HepG2 (cell line): Measurements from ENCODE around the gene SYCP2. TPM values are rescaled to one million over a fixed set of nuclear protein-coding genes. Genes with fewer than 3 reads are reported as not detected.

Experiments used
- ATAC-seq: fragments of 200-7000 bp; cut with Tn5 transposase; 3 replicates; pipeline ENCODE4 v1.9.1; 2020; ENCODE audit warnings: mild to moderate bottlenecking, moderate library complexity
- BruUV-seq: library from RNA; stranded (reverse); fragments of 400-500 nt; replicated peaks from 2 replicates; lab custom pipeline; 2021; lab: Mats Ljungman, UMichigan
- CTCF ChIA-PET: fragments of 300-600 bp; formaldehyde crosslinking; extraction: SDS; loops from one replicate; lab custom pipeline; 2021; ENCODE audit warnings: low total read pairs, inconsistent platforms, low intra/inter-chr PET ratio; lab: Yijun Ruan, JAX
- POLR2A ChIA-PET: fragments of 350-600 bp; sonication (Branson Sonifier 250); formaldehyde crosslinking; loops from one replicate; lab custom pipeline; 2020; ENCODE audit warnings: antibody characterized with exemption, inconsistent platforms; lab: Yijun Ruan, JAX
- DNase-seq: peaks from one replicate; pipeline ENCODE4 v3.0.0-alpha.2; 2015; ENCODE audit warnings: low spot score
- FAIRE-seq: peaks from 3 replicates; lab custom pipeline; 2011; peaks lifted over from hg19 to GRCh38; lab: Jason Lieb, UNC
- H2AFZ ChIP-seq: one replicate; pipeline ENCODE4 v1.6.1; 2011; ENCODE audit warnings: low read length, inconsistent platforms
- H3K27ac ChIP-seq: fragments of 300-600 bp; 3 replicates; pipeline ENCODE4 v1.8.0; 2011; ENCODE audit warnings: mixed run types, mild to moderate bottlenecking, mixed read lengths, low read length, inconsistent platforms; ENCODE audit not compliant: insufficient read depth; ENCODE audit errors: extremely low read length
- H3K27me3 ChIP-seq, 2 experiments: fragments of 200-600 bp in 1 of 2; 2 replicates in 1 of 2; 3 replicates in 1 of 2; pipeline versions ENCODE4 v1.6.0 to v1.8.0; 2011; ENCODE audit warnings: low read length in 2 of 2, mild to moderate bottlenecking in 2 of 2, moderate library complexity in 2 of 2, inconsistent platforms in 1 of 2; ENCODE audit not compliant: insufficient read depth in 2 of 2, control insufficient read depth in 1 of 2
- H3K36me3 ChIP-seq, 2 experiments: fragments of 200-600 bp in 1 of 2; replicated peaks in 1 of 2; 2 replicates in 1 of 2; 3 replicates in 1 of 2; pipeline versions ENCODE4 v1.5.1 to v1.8.0; 2011; ENCODE audit warnings: low read length in 2 of 2, inconsistent platforms in 1 of 2; ENCODE audit not compliant: insufficient read depth in 2 of 2, control insufficient read depth in 1 of 2
- H3K4me1 ChIP-seq: 2 replicates; pipeline ENCODE4 v1.5.1; 2012; ENCODE audit warnings: low read length, inconsistent platforms; ENCODE audit not compliant: insufficient read depth
- H3K4me2 ChIP-seq: 2 replicates; pipeline ENCODE4 v1.6.0; 2011; ENCODE audit warnings: low read depth, low read length, inconsistent platforms
- H3K4me3 ChIP-seq, 3 experiments: fragments of 200-600 bp in 1 of 3; sonication (generic), shearing (Covaris generic) in 1 of 3; replicated peaks in 1 of 3; 2 replicates each; pipeline ENCODE4 v1.5.1; 2011 to 2016; ENCODE audit warnings: low read length in 3 of 3, inconsistent platforms in 2 of 3, low read depth in 2 of 3, mild to moderate bottlenecking in 2 of 3, control low read depth in 1 of 3, mixed read lengths in 1 of 3; ENCODE audit not compliant: insufficient read depth in 1 of 3
- H3K79me2 ChIP-seq: one replicate; pipeline ENCODE4 v1.6.1; 2011; ENCODE audit warnings: low read length, inconsistent platforms; ENCODE audit not compliant: insufficient read depth
- H3K9ac ChIP-seq: 2 replicates; pipeline ENCODE4 v1.6.0; 2011; ENCODE audit warnings: mild to moderate bottlenecking, low read depth, low read length, inconsistent platforms; ENCODE audit not compliant: insufficient read depth
- H3K9me3 ChIP-seq: 2 replicates; pipeline ENCODE4 v1.5.1; 2012; ENCODE audit warnings: mild to moderate bottlenecking, low read length
- H4K20me1 ChIP-seq: 2 replicates; pipeline ENCODE4 v1.6.0; 2011; ENCODE audit warnings: inconsistent platforms, mild to moderate bottlenecking, low read length, moderate library complexity; ENCODE audit not compliant: insufficient read depth
- GABPA ChIP-seq, 2 experiments: IDR thresholded peaks; 2 replicates each; pipeline ENCODE4 v1.6.1; 2011 to 2016; ENCODE audit warnings: low read depth in 2 of 2, low read length in 1 of 2, missing biosample characterization in 1 of 2, missing genetic modification characterization in 1 of 2
- MTA3 ChIP-seq: sonication (generic); formaldehyde crosslinking; IDR thresholded peaks from 2 replicates; pipeline ENCODE4 v1.4.0; 2020; ENCODE audit warnings: missing genetic modification reagents
- REL ChIP-seq: sonication (generic); formaldehyde crosslinking; conservative IDR thresholded peaks from 2 replicates; pipeline ENCODE4 v1.8.0; 2022; ENCODE audit warnings: mild to moderate bottlenecking, missing genetic modification reagents, moderate library complexity
- ZNF496 ChIP-seq: sonication (generic); formaldehyde crosslinking; IDR thresholded peaks from 2 replicates; pipeline ENCODE4 v1.8.1; 2023; ENCODE audit warnings: mild to moderate bottlenecking, moderate library complexity, missing genetic modification reagents; ENCODE audit not compliant: insufficient replicate concordance
- ZNF589 ChIP-seq: sonication (generic); formaldehyde crosslinking; conservative IDR thresholded peaks from 2 replicates; pipeline ENCODE4 v1.8.0; 2022; ENCODE audit warnings: mild to moderate bottlenecking, moderate library complexity, missing genetic modification reagents
- ZNF720 ChIP-seq: sonication (generic); formaldehyde crosslinking; IDR thresholded peaks from 2 replicates; pipeline ENCODE4 v1.4.0; 2020; ENCODE audit warnings: missing genetic modification reagents
- WGBS: methylation state at CpG from one replicate; pipeline ENCODE4 v1.1.6; 2017; ENCODE audit warnings: low lambda C conversion rate; 5-methylcytosine and 5-hydroxymethylcytosine counted together
- in situ Hi-C: cut with HindIII; loops from 2 replicates; pipeline ENCODE4 v1.10.0; 2017; ENCODE audit warnings: low pct_unique_long_range_greater_than_20kb; ENCODE audit not compliant: extremely low pct_ligation_motif_present
- intact Hi-C: fragments of 100-400 bp; cut with micrococcal nuclease; formaldehyde crosslinking; loops from one replicate; pipeline ENCODE4 v1.10.0; 2022; ENCODE audit not compliant: unreplicated experiment
- polyA plus RNA-seq, 8 experiments: library from polyadenylated mRNA; depleted of rRNA in 3 of 8; stranded (reverse) in 7 of 8; unstranded in 1 of 8; fragments of >200 nt; fragmentation: Illumina TruSeq in 4 of 8; extraction: Trizol in 4 of 8; gene quantifications; 2 replicates each; pipeline versions ENCODE4 v1.2.1 to v1.2.3, GENCODE V29; 2011 to 2016; ENCODE audit warnings: low read depth in 4 of 8, missing spikeins in 1 of 8, mixed read lengths in 1 of 8; ENCODE audit not compliant: insufficient read depth in 1 of 8
- total RNA-seq, 5 experiments: library from RNA; depleted of rRNA; stranded (reverse); fragments of >200 nt; fragmentation: Illumina TruSeq; extraction: Trizol; gene quantifications; 2 replicates each; pipeline ENCODE4 v1.2.3, GENCODE V29; 2016; ENCODE audit warnings: low read depth in 1 of 5
- TF ChIP-seq, protein P1 (sequence below): sonication (generic); formaldehyde crosslinking; IDR thresholded peaks from 2 replicates; pipeline ENCODE4 v1.4.0; 2020; ENCODE audit warnings: mild to moderate bottlenecking, missing genetic modification reagents
- TF ChIP-seq, protein P2 (sequence below): sonication (generic); formaldehyde crosslinking; IDR thresholded peaks from 2 replicates; pipeline ENCODE4 v1.5.0; 2020; ENCODE audit warnings: missing genetic modification reagents, mild to moderate bottlenecking, borderline replicate concordance
- TF ChIP-seq, protein P3 (sequence below), 2 experiments: fragments of 450-650 bp in 1 of 2; sonication (generic) in 1 of 2; formaldehyde crosslinking; IDR thresholded peaks; 2 replicates each; pipeline versions ENCODE4 v1.5.0 to v1.8.0; 2020 to 2022; ENCODE audit warnings: mild to moderate bottlenecking in 1 of 2, missing genetic modification reagents in 1 of 2
- TF ChIP-seq, protein P4 (sequence below): sonication (generic); formaldehyde crosslinking; IDR thresholded peaks from 2 replicates; pipeline ENCODE4 v1.8.1; 2022; ENCODE audit warnings: mild to moderate bottlenecking, missing genetic modification reagents

Gene SYCP2
- total and polyA plus RNA-seq, 2 of the 13 experiments (the other 11 are each of a cell fraction or from before 2014, with no cell fraction given) = 0.07 to 0.24 TPM

DNA sequence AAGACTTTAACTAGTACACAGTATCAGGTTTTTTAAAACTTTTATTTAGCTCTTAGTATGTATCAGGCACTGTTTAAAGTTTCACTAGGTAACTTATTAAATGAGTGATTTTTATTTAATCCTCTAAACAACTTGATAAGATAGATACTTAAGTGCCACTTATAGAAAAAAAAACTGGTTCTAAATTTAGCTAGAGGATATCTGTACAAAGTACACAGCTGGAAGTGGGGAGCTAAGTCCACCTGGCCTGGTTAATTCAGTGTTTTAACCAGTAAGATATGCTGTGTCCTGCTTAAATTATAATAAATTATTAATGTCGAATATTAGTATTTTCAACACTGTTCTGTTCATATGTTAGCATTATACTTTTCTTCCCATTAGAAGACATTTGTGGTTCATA is 37.5 kb downstream of the SYCP2 start:
- no peak for FAIRE-seq
- ChIA-PET POLR2A (no interaction called here), CTCF (no interaction called here)
- Histone ChIP-seq H3K9ac (no peak overlapping the region), H3K27ac (no peak overlapping the region), H3K27me3 (no peaks in the 10 kb centered on the region), H4K20me1 (no peaks in the 10 kb centered on the region), H3K36me3 (no peaks in the 10 kb centered on the region), H2AFZ (no peak overlapping the region), H3K4me3 (no peak overlapping the region), H3K4me1 (no peaks in the 10 kb centered on the region), H3K79me2 (no peaks in the 10 kb centered on the region), H3K4me2 (no peak overlapping the region), H3K9me3 (no peaks in the 10 kb centered on the region)
- in situ Hi-C loops = no loop called here
- intact Hi-C loops = no loop called here
- no peak for ATAC-seq
- 2% methylated on average over 1 of the region's 1 CpG for WGBS
- no peak for DNase-seq
- BruUV-seq = no TSS peak
- TF ChIP-seq REL (CRISPR knock-in tag) = no peak

DNA sequence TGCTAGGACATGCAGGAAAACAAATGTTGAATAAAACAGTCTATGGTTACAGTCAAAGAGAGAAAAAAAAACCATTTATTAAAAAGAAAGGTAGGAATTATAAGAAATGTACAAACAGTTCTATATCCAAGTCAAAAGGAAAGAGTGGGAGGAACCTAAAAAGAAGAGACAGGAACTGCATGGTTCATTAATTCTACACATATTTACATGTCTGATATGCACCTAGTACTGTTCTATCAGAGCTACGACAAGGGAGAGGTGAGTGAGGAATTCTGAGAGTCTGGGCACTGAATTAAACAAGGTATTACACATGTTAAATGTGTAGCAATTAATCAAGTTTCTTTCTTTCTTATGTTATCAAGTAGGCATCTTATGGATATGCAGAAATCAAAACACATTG is 41.9 kb downstream of the SYCP2 start:
- H3K9me3 ChIP-seq = no peaks in the 10 kb centered on the region
- no TSS peak for BruUV-seq
- WGBS = 0% methylated on average over 1 of the region's 1 CpG
- no peak for FAIRE-seq
- in situ Hi-C loops = no loop called here
- intact Hi-C loops = no loop called here
- H2AFZ ChIP-seq = no peak overlapping the region
- no peak for ATAC-seq
- ChIA-PET POLR2A (no interaction called here), CTCF (no interaction called here)
- H3K9ac ChIP-seq = no peak overlapping the region
- H3K4me3 ChIP-seq = no peak overlapping the region
- DNase-seq = no peak
- no peak overlapping the region for H3K4me2 ChIP-seq
- no peaks in the 10 kb centered on the region for H3K79me2 ChIP-seq
- no peaks in the 10 kb centered on the region for H3K27me3 ChIP-seq
- no peak for TF ChIP-seq GABPA (IDR thresholded peaks at IDR 0.05; ENCODE audit: low read depth, low read length)
- TF ChIP-seq GABPA (CRISPR knock-in tag; IDR thresholded peaks at IDR 0.05; ENCODE audit: low read depth) = no peak
- TF ChIP-seq, protein P1, sequence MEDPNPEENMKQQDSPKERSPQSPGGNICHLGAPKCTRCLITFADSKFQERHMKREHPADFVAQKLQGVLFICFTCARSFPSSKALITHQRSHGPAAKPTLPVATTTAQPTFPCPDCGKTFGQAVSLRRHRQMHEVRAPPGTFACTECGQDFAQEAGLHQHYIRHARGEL (CRISPR knock-in tag) = no peak
- TF ChIP-seq MTA3 (CRISPR knock-in tag) = no peak
- TF ChIP-seq ZNF720 (CRISPR knock-in tag) = no peak
- TF ChIP-seq, protein P2, sequence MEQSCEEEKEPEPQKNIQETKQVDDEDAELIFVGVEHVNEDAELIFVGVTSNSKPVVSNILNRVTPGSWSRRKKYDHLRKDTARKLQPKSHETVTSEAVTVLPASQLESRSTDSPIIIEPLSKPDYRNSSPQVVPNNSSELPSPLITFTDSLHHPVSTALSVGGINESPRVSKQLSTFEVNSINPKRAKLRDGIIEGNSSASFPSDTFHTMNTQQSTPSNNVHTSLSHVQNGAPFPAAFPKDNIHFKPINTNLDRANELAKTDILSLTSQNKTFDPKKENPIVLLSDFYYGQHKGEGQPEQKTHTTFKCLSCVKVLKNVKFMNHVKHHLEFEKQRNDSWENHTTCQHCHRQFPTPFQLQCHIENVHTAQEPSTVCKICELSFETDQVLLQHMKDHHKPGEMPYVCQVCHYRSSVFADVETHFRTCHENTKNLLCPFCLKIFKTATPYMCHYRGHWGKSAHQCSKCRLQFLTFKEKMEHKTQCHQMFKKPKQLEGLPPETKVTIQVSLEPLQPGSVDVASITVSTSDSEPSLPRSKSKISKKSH = no peak
- no peak for TF ChIP-seq ZNF496
- TF ChIP-seq, protein P3, sequence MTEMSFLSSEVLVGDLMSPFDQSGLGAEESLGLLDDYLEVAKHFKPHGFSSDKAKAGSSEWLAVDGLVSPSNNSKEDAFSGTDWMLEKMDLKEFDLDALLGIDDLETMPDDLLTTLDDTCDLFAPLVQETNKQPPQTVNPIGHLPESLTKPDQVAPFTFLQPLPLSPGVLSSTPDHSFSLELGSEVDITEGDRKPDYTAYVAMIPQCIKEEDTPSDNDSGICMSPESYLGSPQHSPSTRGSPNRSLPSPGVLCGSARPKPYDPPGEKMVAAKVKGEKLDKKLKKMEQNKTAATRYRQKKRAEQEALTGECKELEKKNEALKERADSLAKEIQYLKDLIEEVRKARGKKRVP (CRISPR knock-in tag; IDR thresholded peaks at IDR 0.05) = no peak
- TF ChIP-seq, protein P4, sequence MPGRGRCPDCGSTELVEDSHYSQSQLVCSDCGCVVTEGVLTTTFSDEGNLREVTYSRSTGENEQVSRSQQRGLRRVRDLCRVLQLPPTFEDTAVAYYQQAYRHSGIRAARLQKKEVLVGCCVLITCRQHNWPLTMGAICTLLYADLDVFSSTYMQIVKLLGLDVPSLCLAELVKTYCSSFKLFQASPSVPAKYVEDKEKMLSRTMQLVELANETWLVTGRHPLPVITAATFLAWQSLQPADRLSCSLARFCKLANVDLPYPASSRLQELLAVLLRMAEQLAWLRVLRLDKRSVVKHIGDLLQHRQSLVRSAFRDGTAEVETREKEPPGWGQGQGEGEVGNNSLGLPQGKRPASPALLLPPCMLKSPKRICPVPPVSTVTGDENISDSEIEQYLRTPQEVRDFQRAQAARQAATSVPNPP = no peak
- TF ChIP-seq ZNF589 (CRISPR knock-in tag) = no peak
- no peaks in the 10 kb centered on the region for H4K20me1 ChIP-seq
- no peaks in the 10 kb centered on the region for H3K36me3 ChIP-seq
- no peak overlapping the region for H3K27ac ChIP-seq
- no peaks in the 10 kb centered on the region for H3K4me1 ChIP-seq
